ENCODE measurements around the gene TNS1. TPM values are rescaled to one million over a fixed set of nuclear protein-coding genes. Genes with fewer than 3 reads are reported as not detected.

The TNS1 gene
- total and polyA plus RNA-seq, 9 of the 15 experiments (the other 6 are each of a cell fraction or from before 2014, with no cell fraction given) = 0.13 to 2.7 (median 0.77) TPM

DNA sequence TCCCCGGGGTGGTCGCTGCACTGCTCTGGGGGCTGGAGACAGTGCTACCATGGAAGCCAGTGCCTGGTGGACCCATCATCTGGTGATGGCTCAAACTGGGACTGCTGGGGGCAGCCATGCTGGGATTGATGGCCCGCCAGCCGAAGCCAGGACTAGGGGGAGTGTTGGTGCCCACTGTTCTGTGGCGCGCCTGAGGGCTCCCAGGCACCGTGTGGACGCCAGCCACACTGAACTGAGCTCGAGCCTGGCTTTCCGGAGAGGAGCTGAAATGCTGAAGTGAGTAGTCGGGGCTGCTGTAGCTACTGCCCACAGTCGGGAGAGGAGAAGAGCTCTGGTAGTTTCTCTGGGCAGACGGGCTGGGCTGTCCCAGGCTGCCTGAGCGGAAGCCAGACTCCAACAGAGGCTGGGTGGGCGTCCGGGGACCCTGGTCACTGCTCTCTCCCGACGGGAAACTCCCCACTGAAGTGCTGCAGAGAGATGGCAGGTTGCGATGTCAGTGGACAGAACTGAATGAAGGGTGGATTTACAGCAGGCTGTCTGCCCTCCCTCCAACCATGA, 184.4 kb downstream of the TNS1 start (continued):
- TF ChIP-seq, protein P1, sequence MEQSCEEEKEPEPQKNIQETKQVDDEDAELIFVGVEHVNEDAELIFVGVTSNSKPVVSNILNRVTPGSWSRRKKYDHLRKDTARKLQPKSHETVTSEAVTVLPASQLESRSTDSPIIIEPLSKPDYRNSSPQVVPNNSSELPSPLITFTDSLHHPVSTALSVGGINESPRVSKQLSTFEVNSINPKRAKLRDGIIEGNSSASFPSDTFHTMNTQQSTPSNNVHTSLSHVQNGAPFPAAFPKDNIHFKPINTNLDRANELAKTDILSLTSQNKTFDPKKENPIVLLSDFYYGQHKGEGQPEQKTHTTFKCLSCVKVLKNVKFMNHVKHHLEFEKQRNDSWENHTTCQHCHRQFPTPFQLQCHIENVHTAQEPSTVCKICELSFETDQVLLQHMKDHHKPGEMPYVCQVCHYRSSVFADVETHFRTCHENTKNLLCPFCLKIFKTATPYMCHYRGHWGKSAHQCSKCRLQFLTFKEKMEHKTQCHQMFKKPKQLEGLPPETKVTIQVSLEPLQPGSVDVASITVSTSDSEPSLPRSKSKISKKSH (CRISPR knock-in tag; IDR thresholded peaks at IDR 0.05) = no peak
- TF ChIP-seq HDAC1 (IDR thresholded peaks at IDR 0.05) (no peak), KAT7 (CRISPR knock-in tag; IDR thresholded peaks at IDR 0.05; ENCODE audit: borderline replicate concordance) (no peak), KAT2B (IDR thresholded peaks at IDR 0.05; ENCODE audit: low read depth, low read length) (no peak), POLR3A (IDR thresholded peaks at IDR 0.05; ENCODE audit: borderline replicate concordance, extremely low read depth, insufficient read depth, insufficient read length) (no peak), FOXJ3 (CRISPR knock-in tag; IDR thresholded peaks at IDR 0.05) (no peak), YBX1 (IDR thresholded peaks at IDR 0.05) (no peak), PRMT5 (CRISPR knock-in tag; IDR thresholded peaks at IDR 0.05) (no peak), ZNF830 (CRISPR knock-in tag; IDR thresholded peaks at IDR 0.05) (no peak), LCOR (CRISPR knock-in tag; IDR thresholded peaks at IDR 0.05) (no peak)

All from K562 (cell line).